Measurements from ENCODE around the gene RGS7.

The RGS7 gene

DNA sequence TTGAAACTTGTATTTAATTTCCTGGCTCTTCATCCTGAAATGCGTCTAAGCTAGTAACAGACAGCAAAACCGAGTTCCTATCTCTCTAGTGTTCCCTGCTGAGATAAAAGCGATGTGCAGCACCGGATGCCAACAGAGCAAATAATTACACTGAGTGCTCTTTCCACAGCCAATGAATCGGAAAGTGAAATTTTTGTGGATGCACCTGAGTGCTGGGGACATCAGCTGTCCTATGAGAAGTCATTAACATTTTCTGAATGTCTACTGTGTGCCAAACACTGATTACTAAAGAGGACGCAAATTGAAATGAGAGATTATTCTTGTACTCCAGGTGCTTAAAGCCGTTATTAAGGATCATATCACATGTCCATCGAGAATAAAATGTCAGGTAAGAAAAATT, 278.0 kb downstream of the RGS7 start:
- DNase-seq (ENCODE audit: low spot score): no peak

DNA sequence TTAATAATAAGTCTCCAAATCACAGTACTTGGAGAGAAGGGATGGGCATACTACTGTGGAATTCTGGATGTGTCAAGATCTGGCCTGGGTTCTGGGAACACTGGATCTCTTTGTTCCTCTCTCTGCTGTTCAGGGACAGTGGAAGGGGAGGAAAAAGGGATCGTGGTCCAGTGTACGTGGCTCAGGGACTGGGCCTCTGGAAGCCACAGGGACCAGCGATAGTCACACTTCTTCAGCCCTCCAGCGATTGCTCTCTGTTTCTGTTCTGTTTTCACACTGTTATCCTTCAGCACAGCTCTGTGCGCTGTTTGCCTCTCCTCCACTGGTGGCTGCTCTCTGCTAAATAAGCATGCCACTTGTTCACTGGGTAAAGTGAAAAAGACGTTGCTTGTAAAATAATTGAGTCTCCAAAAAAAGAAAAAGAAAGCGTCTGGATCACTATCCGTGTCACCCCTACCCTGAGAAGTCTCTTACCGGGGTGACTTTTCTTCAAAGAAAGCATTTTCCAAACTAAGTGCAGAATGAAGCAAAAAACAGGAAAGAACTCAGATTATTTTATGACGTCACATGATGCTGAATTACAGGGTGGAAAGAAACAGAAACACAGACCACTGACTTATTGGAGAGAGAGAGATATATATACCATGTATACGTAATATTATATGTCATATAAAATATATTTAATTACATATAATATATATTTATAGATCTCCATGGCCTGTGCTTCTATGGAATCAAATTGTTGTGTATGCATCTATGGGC, 279.4 kb downstream of the RGS7 start:
- peak; percentile 1 for DNase-seq (ENCODE audit: low spot score)

GRCh38 chr1:241074507-241074906, 282.5 kb downstream of the RGS7 start:
- DNase-seq (ENCODE audit: low spot score): no peak

DNA sequence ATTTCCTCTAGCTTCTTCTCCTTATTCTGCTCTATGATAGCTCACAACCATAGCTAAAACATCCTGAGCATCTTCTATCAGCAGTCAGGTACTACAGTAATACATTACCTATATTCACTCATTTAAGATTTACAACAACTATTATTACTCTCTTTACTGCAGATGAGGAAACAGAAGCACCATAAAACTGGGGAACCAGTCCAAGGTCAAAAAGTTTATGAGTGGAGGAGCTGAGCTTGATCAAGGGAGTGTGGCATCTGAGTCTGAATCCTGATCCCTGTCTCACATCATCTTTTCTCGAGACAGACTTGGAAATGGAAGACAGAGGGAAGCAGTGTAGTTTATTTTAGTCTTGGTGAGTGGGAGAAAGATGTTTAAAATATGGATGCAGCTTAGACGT, 288.6 kb downstream of the RGS7 start:
- DNase-seq (ENCODE audit: low spot score): no peak

DNA sequence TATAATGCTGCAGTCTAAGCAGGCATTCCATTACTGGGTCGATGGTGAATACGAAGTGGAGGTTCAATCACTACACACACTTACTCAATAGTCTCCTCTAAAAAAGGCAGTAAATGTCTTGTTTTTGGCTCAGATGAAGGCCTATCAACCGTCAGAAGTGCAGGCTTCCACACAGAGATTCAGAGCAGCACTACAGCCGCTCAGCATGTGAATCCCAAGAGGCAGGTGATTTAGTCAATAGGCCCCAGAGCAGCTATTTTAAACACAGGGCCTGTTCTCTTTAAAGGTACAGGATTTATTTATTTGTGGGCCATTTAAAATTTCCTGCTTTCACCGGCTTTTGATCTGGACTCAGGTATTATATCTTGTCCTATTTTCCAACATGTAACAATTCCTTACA, 293.7 kb downstream of the RGS7 start:
- DNase-seq (ENCODE audit: low spot score): no peak

- DNase-seq (ENCODE audit: low spot score): no peak
Measured at GRCh38 chr1:241061062-241061461, 295.9 kb downstream of the RGS7 start.

DNA sequence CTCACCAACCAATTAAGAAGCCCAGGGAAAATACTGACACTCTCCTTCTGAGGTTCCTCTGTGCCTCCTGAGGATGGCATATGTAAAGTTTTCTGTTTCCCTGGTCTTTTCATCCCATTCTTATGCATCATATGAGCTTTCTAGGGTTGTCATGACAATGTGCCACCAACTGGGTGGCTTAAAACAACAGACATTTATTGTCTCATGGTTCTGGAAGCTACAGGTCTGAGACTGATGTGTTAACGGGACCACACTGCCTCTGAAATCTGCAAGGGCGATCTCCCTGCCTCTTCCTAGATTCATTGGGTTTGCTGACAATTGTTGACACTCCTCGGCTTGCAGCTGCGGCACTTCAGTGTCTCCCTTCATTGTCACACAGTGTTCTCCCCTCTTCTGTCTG, 308.4 kb downstream of the RGS7 start:
- no peak for DNase-seq (ENCODE audit: low spot score)

GRCh38 chr1:241045659-241046058, 311.3 kb downstream of the RGS7 start:
- DNase-seq (ENCODE audit: low spot score): no peak

GRCh38 chr1:241034203-241034936, 322.6 kb downstream of the RGS7 start:
- no peak for DNase-seq (ENCODE audit: low spot score)

GRCh38 chr1:241024834-241025233, 332.2 kb downstream of the RGS7 start:
- no peak for DNase-seq (ENCODE audit: low spot score)

DNA sequence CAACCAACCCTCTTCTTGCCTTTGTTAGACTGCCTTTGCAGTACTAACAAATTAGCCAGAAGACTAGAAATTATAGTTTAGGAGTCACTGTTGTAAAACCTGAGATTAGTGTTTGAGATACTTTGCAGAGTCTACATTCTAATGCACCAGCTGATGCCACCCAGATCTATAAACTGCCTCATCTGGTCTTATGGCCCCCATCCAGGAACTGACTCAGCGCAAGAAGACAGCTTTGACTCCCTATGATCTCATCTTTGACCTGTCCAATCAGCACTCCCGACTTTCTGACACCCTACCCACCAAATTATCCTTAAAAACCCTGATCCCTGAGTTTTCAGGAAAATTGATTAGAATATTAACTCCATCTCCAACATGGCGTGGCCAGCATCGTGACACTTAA, 334.6 kb downstream of the RGS7 start:
- DNase-seq (ENCODE audit: low spot score): no peak

DNA sequence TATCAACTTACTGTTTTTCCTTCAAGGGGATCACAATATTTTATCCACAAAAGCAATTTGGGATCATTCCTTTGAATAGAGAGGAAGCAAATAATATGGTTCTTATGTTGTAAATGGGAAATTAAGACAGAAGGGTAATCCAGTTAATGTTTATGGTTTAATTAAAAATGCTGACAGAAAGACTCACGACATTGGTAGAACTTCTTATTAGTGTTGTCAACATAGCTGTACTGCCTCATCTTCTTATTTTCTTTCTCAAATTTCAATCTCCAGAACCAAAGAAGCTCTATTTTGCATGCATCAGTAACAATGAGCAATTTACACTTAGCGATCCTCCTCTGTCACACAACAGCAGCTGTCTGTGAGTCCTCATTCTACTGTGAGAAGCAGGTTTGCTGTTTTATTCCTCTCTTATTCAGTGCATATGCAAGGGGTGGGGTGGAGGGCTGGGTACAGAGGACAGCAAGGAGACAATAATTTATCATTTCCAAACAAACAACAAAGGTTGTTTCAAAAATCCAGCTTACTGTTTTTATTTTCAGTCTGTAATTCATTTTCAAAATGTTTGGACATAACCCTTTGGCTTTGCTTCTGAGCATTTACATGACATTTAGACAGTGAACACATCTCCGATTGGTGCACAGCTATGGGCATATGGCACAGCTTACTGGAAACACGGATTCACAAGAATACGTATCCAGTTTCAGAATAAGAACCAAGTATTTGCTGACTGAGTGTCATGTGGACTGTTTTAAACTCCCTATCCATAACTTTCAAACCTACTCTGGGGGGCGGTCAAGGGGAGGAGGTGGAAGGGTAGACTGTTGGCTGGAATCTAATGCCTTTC, 335.9 kb downstream of the RGS7 start:
- no peak for DNase-seq (ENCODE audit: low spot score)

GRCh38 chr1:241012708-241013340, 344.2 kb downstream of the RGS7 start:
- DNase-seq (ENCODE audit: low spot score): no peak

DNA sequence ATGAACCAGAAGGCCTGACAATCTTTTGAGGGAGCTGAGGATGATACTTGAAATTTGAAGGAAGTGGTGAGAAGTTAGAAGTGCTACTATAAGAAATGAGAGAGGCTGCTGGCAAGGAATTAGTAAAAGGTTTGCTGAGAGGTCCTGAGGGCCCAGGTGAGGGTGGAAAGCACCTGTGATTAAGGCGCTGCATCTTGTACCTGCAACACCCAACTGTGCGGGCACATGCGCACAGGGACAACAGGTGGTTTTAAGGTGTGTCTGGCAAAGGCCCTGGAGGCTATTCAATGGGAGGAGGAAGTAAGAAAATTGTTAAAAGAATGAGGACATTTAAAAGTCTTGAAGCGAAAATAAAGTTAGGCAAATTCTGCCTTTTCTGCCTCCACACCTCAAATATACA, 349.3 kb downstream of the RGS7 start:
- no peak for DNase-seq (ENCODE audit: low spot score)

DNA sequence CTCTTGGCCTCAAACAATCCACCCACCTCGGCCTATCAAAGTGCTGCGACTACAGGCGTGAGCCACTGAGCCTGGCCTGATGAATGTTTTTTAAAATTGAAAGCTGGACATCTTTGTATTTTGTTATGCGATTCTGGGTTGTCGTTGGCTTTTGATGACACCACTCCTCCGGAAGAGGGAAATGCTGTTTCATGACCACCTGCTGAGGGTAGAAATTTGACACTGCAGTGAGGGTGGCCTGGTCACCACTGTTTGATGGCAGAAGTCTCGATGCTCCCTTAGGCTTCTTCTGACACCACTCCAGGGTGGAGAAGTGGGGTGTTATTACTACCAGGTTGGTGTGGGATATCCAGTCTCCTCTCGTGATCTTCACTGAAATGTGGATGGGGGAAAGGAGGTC, 357.2 kb downstream of the RGS7 start:
- DNase-seq (ENCODE audit: low spot score): no peak

GRCh38 chr1:240998441-240999015, 358.5 kb downstream of the RGS7 start:
- no peak for DNase-seq (ENCODE audit: low spot score)

- no peak for DNase-seq (ENCODE audit: low spot score)
Measured at GRCh38 chr1:240998024-240998423, 359.0 kb downstream of the RGS7 start.

GRCh38 chr1:240993004-240993403, 364.0 kb downstream of the RGS7 start:
- no peak for DNase-seq (ENCODE audit: low spot score)

DNA sequence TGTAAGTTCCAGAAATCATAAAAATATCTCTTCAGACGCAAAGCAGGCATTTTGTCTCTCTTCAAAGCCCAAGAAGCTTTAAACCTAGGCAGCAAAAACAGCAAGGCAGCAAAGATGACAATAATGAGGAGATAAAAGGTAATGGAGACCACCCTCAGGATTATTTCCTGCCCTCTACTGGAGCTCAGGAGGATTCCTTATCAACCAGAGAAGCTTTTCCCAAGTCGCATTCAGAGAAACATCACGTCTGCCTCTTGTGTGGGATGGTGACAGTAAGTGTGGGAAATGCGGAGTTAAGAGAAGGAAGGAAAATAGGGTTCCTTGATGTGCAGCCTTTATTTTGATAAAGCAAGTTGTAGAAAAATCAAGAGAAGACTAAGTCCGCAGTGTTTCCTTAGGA, 365.8 kb downstream of the RGS7 start:
- no peak for DNase-seq (ENCODE audit: low spot score)

- DNase-seq (ENCODE audit: low spot score): peak; percentile 8
Measured at GRCh38 chr1:240987928-240988327, 369.1 kb downstream of the RGS7 start.

GRCh38 chr1:240985081-240985480, 371.9 kb downstream of the RGS7 start:
- DNase-seq (ENCODE audit: low spot score): no peak

DNA sequence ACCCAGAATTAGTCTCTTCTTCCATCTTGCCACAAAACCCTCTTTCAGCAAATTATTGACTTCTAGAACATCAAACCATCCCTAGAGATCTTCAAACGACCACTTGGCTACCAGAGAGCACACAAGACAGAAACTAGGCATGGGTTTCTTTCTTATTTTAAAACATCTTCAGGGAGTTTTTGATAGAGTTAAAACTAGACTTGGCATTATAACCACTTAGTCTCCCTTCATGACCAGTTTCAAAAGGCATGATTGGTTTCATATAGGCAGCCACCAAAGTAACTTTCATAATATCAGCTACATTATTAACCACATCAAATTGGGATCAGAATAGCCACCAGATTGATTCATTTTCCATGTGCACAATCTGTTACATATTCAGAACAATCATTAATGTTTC, 376.7 kb downstream of the RGS7 start:
- DNase-seq (ENCODE audit: low spot score): no peak
